Ishikawa (cell line): ENCODE measurements around the gene CDK6.

Experiments used
- CEBPB ChIP-seq: IDR thresholded peaks from 2 replicates; pipeline ENCODE4 v1.6.1; 2012
- EP300 ChIP-seq: IDR thresholded peaks from 2 replicates; pipeline ENCODE4 v1.6.1; 2012; ENCODE audit warnings: borderline replicate concordance
- FOXM1 ChIP-seq: IDR thresholded peaks from 2 replicates; pipeline ENCODE4 v1.6.1; 2012; ENCODE audit warnings: low read depth, borderline replicate concordance
- MAX ChIP-seq: IDR thresholded peaks from 2 replicates; pipeline ENCODE4 v1.6.1; 2012
- RAD21 ChIP-seq: IDR thresholded peaks from 2 replicates; pipeline ENCODE4 v1.6.1; 2012; ENCODE audit warnings: low read depth
- REST ChIP-seq: IDR thresholded peaks from 2 replicates; pipeline ENCODE4 v1.6.1; 2012; ENCODE audit warnings: low read depth, mild to moderate bottlenecking
- TAF1 ChIP-seq: IDR thresholded peaks from 2 replicates; pipeline ENCODE4 v1.6.1; 2012; ENCODE audit warnings: low read depth, mild to moderate bottlenecking
- YY1 ChIP-seq: IDR thresholded peaks from 2 replicates; pipeline ENCODE4 v1.6.1; 2012; ENCODE audit warnings: low read depth

- no peak for TF ChIP-seq EP300
- no peak for TF ChIP-seq MAX
- no peak for TF ChIP-seq REST
- no peak for TF ChIP-seq TAF1
- TF ChIP-seq FOXM1, result no peak
- no peak for TF ChIP-seq YY1
- TF ChIP-seq CEBPB, result no peak
- TF ChIP-seq RAD21, result no peak
Measured at GRCh38 chr7:92603089-92603445, 233.3 kb downstream of the CDK6 start.
